Colon (tissue), 2 donors: ENCODE data around the gene S100Z.
"Not testable (repeated sequence)": the region's sequence is repeated elsewhere in the genome, so short reads cannot be mapped to it uniquely, and the experiment has no call there.

Source experiments
- FAIRE-seq: peaks from 2 replicates; lab custom pipeline; 2012; peaks lifted over from hg19 to GRCh38; lab: Jason Lieb, UNC
- donor health status: control.
- donor health status: control.

The S100Z gene

DNA sequence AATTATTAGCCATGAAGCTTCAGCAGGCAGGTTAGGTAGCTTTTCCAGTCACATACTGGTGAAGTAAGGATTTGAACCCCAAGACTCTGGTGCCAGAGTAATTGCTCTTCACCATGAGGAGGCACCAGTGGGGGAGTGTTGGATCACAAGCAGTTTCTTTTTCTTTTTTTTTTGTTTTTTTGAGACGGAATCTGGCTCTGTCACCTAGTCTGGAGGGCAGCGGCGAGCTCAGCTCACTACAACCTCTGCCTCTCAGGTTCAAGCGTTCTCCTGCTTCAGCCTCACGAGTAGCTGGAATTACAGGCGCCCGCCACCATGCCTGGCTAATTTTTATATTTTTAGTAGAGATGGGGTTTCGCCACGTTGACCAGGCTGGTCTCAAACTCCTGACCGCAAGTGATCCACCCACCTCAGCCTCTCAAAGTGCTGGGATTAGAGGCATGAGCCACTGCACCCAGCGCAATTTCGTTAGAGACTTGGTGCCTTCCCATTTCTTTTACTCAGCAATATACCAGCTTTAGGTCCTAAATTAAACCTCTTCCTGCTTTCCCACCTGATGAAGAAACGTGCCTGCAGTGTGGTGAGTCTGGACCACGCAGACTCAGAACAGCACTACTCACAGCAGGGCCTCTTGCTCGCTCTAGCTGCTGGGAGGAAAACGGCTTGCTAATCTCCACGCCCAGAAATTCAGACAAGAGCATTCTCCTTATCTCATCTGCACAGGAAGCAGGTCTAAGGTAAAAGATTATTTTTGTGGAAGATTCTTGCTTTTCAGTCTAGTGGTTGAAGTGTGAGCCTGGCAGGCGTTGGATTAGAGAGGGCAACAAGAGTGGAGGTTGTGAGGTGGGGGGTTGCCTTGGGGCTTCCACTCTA, at the start of gene S100Z:
Gene S100Z (plus strand): TSS at position 596 of the 873 bp plus-strand sequence. CDS start 25,346 bp downstream, outside the sequence.
- FAIRE-seq = no peak

DNA sequence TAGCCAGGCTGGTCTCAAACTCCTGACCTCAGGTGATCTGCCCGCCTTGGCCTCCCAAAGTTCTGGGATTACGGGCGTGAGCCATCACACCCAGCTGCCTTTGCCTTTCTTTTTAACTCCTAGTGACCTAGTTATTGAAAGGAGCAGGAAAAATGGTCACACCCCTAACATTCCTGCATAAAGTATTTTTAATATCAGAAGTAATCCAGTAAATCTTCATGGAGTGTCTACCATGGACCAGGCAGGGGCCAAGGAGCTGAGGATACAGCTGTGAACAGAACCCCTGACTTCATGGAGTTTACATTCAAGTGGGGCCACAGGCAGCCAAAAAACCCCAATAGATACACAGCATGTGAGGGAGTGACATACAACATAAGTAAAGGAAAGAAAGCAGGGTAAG, 49.2 kb upstream of the S100Z start:
- no peak for FAIRE-seq

DNA sequence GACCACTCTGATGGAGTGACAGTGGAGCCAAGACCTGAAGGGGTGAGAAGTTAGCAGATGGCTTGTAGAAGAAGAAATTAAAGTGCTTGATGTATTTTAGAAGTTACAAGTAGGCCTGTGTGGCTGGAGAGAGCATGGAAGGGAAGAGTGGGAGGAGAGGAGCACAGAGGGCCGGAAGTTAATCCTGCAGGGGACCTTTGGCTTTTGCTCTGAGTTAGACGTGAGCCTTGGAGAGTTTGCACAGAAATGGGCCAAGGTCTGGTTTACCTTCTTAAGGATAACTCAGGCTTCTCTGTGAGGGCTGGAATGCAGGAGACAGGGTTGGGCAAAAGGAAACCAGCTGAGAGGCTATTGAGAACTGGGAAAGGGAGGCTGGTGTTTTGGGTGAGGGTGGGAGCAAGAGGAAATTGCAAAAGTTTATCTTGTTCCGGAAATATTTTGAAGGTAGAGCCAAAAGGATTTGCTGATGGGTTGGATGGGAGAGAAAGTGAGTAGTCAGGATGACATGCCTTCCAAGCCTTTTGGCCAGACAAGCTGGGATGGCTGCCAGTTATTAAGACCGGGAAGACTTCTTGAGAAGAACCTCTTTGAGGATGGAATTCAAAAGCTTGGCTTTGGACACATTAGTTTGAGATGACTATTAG, 48.5 kb upstream of the S100Z start:
- no peak for FAIRE-seq

DNA sequence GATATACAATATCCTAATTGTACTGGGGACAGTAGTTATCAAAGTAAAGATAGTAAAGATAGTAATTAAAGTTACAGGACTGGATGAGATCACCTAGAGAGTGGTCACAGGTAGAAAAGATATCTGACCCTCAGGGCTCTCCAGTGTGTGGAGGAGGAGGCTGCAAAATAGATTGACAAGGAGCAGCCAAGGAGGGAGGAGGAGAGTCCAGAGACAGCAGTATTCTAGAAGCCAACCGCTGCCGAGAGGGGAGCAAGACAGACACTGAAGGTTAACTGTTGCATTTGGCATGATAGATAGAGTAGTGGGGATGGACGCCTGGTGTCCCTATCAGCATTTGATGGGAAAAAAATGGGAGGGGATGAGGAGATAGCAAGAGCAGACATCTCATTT, 48.0 kb upstream of the S100Z start:
- no peak for FAIRE-seq

DNA sequence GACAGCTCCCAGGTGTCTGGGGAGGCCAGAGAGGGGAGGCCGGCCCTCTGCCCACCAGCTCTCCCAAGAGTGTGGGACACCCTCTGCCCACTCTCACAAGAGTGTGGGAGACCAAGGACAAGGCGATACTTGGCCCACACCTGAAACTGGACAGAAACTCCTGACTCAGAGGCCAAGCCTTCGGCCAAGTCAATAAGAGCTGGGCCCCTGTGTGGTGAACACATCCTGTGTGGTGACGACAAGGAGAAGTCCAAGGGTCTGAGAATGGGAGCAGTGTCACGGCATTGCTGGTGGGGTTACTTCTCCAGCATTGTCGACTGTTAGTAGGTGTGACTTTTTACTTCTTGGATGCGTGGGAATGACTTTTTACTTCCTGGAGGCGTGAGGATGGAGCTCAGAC, 45.5 kb upstream of the S100Z start:
- no peak for FAIRE-seq

DNA sequence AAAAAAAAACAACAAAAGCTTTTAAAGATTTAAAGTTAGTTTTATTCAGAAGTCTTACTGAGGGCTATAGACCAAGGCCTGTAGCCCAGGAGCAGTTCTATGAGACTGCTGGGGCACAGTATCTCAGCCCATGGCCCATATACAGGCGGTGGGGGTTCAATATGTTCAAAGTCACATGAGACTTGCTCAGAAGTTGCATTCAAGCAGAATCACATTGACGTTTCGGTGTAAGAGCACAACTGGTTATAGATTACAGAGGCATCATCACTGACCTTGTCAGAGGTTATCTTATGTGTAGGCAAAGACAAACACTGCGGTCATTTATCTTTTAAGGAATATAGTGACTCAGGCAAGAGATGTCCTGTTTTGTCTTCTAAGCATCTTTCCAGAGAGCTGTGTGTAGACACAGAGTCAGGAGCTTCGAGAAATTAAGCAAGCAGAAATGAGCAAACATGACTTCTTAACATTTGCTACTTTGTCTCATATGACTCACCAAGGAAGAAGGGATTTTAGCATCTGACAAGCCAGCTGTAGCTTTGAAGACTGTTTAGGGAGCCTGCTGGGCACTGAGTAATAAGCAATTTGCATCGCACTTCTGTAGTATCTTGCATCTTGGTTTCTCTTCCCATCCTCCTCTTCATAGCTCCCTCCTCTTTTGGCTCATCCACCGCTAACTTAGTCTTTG, 43.9 kb upstream of the S100Z start:
- FAIRE-seq = no peak

DNA sequence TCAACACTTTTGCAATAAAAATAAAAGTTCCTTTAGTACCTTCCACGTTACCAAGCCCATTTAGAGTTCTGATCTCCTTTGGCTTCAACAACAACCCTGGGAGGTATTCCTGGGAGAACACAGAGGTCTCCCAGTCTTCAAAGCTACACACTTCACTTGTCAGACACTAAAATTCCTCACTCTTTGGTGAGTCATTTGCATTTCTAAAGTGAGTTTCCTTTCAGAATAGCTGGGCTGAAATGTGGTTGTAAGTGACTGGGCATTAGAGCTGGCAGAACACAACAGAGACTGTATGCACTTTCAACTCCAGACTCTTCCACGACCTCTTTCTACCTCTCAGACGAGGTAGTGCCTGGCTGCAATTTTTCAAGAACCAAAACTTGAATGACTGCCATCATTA, 42.5 kb upstream of the S100Z start:
- FAIRE-seq = no peak

DNA sequence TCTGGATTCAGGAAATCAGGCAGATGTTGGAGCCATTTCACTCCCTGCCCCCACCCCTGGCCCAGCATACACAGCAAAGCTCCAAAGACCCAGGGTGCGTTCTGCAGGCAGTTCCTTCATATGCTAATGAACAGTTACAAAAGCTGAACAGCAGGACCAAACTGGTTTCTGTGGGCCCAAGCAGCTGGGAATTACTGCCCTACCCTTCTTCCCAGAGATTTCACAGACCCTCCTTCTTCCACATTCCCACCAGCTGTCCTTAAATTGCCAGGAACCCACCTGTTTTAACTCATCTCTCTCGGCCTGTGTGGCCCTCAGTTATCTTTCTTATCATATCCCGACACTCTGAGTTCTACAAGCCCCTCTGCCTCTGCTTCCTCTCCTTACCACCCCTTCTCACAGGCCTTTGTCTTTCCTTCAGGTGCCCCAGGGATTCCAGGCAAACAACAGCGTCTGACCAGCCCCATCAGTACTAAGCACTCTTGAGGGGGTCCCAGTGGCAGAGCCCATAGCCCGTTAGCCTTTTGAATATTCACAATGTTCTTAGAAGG, 41.6 kb upstream of the S100Z start:
- no peak for FAIRE-seq

DNA sequence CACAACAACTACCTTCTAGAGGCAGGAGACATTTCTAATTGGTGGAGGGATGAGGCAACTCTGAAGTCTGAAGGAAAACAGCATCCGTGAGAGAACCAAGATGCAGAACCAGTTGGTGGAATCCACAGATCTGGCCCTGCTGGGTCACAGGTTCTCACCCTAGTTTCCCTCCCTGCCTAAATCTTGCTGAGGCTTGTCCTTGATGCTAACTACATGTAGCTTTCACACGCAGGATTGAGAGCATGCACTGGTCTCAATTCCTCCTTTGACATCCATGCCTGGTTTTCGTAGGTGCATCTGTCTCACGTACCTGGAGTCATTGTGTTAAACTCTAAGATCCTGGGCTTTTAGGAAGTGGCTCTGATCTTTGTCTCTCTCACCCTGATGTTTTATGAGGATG, 40.7 kb upstream of the S100Z start:
- no peak for FAIRE-seq

DNA sequence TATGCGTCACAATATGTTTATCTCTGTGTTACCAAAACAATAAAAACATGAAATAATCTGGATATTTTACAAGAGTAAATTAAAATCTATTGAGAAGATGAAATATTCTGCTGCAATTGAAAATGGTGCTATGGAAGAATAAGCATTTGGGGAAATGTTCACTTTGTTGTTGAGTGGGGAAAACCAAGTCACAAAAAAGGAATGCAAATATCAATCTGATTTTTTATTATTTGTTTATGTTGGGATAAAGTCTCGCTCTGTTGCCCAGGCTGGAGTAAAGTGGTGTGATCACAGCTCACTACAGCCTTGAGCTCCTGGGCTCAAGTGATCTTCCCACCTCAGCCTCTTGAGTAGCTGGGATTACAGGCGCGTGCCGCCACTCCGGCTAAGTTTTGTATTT, 39.6 kb upstream of the S100Z start:
- FAIRE-seq = no peak

DNA sequence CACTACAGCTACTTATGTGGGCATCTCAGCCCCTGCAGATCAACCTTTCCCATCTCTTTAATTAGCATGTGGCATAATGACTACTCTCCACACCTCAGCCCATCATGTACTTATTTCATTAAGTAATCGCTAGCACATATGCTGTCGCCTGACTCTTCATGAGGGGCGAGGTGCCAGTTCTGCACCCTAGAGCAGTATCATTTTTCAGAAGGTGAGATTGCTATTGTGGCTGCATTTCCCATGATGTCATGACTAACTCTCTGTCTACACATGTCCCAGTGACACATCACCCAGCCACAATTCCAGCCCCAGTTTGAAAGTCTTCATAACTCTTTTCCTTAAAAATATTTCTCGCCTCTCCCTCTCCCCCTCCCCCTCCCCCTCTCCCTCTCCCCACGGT, 38.6 kb upstream of the S100Z start:
- FAIRE-seq = no peak

DNA sequence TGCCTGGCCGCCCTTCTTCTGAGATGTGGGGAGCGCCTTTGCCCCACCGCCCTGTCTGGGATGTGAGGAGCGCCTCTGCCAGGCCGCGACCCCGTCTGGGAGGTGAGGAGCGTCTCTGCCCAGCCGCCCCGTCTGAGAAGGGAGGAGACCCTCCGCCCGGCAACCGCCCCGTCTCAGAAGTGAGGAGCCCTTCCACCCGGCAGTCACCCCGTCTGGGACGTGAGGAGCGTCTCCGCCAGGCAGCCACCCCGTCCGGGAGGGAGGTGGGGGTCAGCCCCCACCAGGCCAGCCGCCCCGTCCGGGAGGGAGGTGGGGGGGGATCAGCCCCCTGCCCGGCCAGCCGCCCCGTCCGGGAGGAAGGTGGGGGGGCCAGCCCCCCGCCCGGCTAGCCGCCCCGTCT, 37.6 kb upstream of the S100Z start:
- not testable (repeated sequence) for FAIRE-seq

DNA sequence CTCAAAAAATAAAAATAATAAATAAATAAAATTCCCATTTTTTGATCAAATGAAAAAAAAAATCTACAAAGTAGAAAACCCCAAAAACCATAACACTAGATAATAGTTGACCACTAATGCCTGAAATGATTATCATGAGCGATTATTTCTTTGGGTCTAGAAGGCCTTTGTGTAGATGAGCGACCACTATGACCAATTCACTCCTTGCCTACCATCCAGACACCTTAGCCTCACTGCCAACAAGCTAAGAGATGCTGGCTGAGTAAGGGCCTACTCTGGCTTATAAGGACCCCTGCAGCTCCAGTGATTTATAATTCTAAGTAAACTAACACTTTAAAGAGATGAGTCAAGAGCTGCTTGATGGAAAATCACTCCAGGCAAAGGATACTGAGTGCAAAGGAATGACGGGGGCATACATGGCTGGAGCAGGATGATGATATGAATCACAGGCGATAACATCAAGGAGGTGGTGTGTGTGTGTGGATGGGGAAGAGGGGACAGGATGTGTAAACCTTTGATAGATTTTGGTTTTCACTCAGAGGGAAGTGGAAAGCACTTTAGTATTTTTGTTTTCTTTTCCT, 35.7 kb upstream of the S100Z start:
- no peak for FAIRE-seq

DNA sequence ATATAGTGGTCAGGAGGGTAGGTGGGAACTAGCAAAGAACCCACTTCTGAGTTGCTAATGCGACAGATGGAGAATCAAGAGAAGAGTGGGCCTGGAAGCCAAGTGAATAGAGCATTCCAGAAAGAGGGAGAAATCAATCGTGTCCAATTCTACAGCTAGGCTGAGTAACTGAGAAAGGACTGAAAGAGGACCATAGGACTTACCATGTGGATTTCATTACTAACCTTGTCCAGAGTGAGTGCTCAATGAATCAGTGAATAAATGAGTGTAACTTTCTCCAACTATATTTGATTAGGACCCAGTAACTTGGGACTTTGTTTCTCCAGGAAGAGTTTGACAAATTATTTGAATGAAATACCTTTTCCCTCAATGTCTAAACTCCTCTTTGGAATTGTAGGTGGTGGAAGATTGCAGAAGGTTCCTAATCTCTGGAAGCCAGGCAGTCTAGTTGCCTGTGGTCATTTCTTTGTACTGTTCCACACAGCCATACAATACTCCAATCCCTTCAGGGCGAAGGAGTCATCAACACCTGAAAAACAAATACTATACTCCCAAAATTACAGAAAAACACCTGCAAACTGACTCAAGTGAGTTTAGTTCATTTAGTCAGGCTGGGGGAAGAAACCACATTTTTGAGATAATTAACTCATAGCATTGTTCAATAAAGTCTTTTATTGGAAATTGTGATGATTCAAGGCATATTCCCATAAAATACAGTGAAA, 33.5 kb upstream of the S100Z start:
- FAIRE-seq = no peak

DNA sequence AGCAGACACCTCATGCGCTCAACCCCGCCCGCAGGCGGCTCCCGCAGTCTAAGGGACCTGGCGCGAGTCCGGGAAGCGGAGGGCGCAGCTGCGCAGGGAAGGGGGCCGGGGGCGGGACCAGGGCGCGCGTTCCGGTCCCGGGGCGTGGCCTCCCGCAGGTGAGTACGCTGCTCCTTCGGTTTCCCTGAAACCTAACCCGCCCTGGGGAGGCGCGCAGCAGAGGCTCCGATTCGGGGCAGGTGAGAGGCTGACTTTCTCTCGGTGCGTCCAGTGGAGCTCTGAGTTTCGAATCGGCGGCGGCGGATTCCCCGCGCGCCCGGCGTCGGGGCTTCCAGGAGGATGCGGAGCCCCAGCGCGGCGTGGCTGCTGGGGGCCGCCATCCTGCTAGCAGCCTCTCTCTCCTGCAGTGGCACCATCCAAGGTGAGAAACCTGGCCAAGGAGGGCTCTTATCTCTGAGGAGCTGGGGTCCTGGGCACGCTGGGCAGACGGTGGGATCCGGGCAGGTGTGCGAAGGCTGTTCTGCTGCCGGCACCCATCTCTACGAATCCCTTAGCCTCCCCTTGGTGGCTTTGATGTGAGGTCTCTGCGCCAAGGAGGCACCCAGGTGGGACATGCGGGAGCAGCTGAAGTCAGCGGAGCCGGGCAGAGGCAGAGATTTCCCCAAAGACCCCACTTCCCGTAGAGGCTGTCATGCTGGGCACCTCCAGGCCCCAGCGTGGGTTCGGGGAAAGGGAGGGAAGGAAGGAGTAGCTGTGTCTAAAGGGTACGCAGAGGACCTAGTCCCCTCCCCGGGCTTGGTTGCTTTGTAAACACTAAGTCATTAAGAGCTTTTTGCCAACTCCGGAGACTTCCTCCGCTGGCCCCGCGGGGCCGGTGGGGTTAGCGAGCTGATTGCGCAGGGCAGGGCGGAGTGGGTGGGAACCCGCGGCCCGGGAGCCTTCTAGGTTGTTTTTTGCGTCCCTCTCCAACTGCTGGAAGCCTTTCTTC, 30.7 kb upstream of the S100Z start, which contains the start of gene F2RL1:
Gene F2RL1 (plus strand): TSS at position 187 of the 988 bp plus-strand sequence. CDS start 153 bp downstream, at position 340.
- no peak for FAIRE-seq

DNA sequence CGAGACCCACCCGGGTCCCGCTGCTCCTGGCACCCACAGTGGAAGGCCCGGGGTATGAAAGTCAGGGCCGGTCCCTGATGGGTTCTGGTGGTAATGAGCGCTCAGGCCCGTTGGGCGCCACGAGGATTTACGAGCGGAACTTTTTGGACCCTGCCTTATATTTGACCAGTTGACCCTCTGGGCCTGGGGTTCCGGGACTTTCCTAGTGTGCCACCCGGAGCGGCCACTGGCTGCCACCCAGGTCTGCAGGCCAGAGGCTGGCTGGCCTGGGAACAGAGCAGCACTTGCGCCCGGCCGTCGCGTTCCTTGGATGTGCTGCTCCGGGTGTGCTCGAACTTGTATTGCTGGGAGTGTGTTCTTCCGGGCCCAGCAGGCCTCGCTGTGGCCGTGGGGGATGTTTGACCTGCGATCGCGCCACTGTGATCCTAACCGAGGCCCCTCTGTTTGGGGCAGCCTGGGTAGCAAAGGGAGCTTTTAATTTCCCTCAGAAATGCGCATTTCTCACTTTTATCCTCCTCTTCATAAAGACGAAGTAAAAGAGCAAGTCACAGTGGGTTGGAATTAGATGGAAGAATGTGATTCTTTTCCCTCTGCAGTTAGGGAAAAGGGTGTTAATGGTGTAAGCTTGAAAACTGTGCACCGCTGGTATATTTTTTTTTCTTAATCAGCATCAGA, 29.8 kb upstream of the S100Z start:
- no peak for FAIRE-seq

DNA sequence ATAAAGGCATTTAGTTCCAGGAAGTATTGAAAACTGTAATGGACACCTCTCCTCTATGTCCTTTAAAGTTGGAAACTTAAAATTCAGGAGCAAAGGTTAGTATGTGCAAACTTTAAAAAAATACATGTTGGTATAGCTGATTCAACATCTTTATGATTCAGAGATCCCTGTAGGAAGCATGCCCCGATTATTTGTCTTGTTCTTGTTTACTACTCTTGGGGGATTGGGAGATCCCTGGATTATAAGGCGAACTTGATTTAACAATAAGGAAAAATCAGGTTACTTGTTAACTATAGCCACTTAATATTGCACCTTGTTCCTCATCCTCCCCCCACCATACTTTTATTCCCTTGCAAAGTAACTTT, 29.3 kb upstream of the S100Z start:
- FAIRE-seq = no peak

DNA sequence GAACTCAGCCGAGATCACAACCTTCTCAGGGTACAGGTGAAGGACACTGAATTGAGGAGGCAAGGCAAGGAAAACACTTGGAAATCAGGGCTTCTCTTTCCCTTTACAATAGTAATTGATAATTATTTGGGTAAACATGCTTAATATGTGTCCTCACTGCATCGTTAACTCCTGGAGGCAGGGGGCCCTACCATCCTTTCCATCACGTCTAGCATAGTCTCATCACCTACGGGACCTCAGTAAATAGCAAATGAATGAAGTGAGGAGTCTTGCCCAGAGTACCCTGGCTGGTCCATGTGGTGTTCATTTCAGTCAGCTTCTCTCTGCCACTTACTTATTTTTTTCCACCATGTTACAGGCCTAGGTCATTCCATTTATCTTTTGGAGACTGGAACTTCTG, 28.7 kb upstream of the S100Z start:
- FAIRE-seq = no peak

DNA sequence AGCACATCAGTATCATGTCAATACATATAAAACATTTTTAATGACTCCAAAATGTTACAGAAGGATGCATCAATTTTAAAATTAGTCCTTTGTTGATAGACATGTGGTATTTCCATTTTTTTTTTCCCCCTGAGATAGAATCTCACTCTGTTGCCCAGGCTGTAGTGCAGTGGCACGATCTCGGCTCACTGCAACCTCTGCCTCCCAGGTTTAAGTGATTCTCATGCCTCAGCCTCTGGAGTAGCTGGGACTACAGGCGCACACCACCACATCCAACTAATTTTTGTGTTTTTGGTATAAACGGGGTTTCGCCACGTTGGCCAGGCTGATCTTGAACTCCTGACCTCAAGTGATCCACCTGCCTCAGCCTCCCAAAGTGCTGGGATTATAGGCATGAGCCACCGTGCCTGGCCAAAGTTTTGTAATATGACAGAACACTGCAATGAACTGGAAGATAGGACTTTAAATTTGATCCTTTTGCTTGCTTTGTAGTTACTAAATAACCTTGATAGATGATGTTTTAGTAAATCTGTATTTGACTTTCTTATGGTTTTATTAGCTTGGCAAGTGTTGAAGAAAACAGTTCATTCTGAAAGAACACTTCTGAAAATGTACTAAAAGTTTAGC, 27.6 kb upstream of the S100Z start:
- not testable (repeated sequence) for FAIRE-seq
